Colon (tissue), 2 donors: ENCODE data around the gene PATJ.
A peak's percentile ranks its signal among the peaks of the same experiment; 100 is the strongest.
"Not testable (repeated sequence)": the region's sequence is repeated elsewhere in the genome, so short reads cannot be mapped to it uniquely, and the experiment has no call there.

Source experiments
- FAIRE-seq: peaks from 2 replicates; lab custom pipeline; 2012; peaks lifted over from hg19 to GRCh38; lab: Jason Lieb, UNC
- donor health status: control.
- donor health status: control.

PATJ gene

DNA sequence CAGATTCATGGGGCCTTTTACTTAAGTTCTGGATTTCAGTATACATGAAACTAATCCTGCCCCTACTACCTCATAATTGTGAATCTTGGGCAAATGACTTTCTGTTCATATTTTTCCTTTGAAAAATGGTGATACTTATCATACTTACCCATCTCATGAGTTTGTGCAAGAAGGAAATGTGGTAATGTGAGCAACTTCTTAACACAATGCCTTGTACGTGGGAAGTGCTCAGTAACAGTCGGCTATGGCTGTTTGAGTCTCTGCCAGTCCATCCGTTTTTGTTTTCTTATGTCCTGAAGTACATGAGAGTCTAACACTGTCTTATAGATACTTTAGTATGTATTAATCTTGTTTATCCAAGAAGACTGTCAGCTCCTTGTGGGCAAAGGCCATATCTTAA lies 86.5 kb downstream of the PATJ start:
- FAIRE-seq = no peak

DNA sequence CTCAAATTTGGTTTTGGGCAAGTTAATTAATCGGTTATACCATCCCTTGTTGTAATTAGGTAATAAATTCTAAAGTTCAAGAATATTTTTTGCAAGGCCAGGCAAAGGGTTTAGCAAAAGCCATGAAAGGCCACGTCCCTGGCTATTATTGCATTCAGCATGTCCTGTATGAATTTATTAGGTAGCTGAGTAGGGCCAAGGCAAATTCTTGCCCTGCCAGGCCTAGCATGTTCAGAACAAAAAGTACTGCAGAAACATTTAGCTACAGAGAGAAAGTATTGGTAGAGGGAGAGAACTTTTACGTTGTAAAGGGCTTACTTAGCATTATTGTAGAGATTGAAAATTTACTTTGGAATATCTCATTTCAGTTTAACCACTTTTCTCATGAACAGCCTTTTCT lies 94.4 kb downstream of the PATJ start:
- no peak for FAIRE-seq

DNA sequence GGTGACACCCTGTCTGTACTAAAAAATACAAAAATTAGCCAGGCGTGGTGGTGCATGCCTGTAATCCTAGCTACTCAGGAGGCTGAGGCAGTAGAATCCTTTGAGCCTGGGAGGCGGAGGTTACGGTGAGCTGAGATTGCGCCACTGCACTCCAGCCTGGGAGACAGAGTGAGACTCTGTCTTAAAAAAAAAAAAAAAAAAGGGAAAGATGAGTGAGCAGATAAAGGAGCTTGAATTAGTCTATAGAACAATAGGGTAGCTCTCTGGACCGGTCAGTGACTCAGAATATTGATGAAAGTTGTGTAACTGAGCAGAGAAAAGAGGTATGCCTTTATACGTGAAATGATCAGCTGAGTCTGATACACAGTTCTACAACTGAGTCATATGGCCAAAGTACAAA lies 95.3 kb downstream of the PATJ start:
- not testable (repeated sequence) for FAIRE-seq

DNA sequence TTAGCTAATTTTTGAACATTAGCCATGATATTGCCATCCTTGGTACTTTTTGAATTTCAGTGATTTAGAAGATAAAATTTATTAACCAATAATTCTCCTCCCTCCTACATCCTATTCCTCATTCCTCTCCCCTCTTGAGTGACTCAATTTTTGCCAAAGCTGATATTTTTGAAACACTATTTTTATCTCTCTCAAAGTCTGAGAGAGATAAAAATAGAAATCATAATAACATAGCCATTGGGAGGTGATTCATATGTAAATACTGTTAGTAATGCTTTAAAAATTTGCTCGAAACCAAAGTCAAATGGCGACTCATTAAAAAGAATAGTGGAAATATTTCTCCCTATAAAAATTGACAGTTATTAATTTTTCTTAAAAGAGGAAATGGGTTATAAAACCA lies 97.4 kb downstream of the PATJ start:
- FAIRE-seq = no peak

DNA sequence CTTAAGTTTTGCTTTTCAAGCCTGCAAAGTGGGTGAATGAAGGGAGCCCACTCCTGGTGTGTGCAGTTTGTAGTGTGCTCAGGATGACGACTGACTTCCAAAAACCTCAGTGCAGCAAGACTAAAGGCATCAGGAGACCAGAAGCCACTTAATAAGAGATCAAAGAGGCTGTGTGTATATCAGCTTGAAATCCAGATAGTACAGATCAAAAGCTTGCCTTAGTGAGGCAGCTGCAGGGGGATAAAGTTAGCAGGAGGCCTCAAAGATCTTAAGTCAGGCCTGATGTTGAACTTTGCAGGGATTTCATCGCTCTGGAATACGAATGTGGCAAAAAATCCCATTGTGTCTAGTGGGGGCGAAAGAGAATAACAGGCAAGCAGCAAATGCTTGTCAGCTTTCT lies 99.8 kb downstream of the PATJ start:
- no peak for FAIRE-seq

DNA sequence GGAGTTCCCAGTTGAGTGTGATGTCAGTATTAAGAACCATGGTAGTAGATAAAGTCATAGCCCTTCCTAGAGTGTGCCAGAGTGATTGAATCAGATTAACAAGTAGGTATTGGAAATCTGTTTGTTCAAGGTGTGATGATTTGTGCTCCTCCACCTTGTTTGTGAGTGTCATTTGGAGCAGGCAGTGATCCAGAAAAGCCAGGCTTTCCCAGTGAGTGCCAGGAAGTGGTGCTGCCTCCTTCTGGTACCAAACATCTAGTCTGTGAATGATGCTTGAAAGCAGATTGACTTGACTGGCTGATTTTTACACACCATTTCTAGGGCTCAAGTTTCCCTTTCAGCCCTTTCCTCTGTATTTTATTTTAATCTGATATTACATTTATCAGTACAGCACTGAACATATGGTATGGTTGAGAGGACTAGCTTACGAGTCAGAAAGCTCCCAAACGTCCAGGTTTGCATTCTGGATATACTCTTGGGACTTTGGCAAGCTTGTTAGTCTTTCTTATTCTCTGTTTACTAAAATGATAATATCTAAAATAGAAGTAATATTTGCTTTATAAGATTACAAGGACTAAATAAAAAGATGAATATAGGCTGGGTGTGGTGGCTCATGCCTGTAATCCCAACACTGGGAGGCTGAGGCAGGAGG lies 100.7 kb downstream of the PATJ start:
- no peak for FAIRE-seq

DNA sequence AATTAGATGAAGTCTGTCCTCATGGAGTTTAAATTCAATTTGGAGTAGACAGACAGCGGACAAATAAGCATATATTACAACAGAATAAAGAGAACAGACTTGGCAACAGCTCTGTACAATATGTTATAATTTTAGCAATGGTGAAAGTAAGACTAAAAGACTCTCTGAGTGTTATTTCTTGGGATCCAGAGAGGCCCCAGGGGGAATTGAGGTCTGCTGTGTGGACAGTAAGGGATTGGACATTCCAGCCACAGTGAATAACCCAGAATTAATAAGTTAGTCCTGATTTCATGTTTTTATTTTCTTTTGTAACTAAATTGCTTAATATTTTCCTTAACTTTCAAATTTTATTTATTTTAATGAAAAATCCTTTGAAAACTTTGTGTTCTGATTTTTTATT lies 101.7 kb downstream of the PATJ start:
- FAIRE-seq = no peak

DNA sequence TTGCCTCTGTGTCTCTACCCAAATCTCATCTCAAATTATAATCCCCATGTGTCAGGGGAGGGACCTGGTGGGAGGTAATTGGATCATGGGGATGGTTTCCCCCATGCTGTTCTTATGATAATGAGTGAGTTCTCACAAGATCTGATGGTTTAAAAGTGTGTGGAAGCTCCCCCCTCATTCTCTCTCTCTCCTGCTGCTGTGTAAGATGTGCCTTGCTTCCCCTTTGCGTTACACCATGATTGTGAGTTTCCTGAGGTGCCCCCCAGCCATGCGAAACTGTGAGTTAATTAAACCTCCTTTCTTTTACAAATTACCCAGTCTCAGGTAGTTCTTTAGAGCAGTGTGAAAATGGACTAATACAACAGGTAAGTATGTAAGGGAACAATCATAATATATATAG lies 102.4 kb downstream of the PATJ start:
- not testable (repeated sequence) for FAIRE-seq

DNA sequence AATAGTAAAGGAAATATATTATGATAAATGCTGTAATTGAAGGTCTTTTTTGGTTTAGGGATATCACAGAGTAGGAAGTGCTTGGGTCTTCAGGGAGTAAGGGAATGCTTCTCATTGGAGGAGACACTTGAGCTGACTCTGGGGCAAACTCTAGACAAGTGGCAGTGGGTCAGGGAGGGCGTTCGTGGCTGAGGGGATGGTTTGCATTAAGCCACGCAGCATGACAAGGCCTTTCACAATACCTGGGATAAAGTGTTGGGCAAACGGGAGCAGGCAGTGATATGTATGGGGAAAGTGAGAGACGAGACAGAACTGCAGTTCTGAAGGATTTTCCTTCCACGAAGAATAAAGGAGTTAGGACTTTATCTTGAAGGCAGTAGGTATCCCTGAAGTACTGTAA lies 109.0 kb downstream of the PATJ start:
- no peak for FAIRE-seq

DNA sequence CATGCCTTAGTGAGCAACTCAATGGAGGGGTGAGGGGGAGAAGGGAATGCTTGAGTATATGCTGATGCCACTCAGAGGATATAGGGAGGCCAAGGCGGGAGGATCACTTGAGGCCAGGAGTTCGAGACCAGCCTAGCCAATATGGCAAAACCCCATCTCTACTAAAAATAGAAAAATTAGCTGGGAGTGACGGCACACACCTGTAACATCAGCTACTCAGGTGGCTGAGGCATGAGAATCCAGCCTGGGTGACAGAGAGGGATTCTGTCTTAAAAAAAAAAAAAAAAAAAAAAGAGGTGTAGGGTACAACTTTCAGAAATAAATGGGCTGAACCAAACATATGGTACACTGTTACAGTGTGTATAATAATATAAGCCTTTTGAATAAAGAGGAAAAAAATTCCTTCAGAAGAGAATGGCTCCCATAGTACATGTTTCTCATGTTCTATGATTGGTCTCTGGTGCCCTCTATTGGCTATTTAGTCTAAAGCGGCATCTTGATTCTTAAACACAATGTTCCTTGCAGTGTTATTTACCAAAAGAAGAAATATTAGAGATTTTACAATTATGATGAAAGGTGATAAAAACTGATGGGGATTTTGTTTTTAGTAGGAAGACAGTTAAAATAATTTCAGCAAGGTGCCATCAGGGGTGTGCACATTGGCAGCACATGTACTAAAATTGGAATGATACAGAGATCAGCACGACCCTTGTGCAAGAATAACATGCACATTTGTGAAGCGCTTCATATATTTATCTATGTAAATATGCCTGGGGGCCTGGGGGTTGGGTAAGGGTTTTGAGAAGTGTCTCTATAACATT lies 109.8 kb downstream of the PATJ start:
- peak; percentile 69 for FAIRE-seq

DNA sequence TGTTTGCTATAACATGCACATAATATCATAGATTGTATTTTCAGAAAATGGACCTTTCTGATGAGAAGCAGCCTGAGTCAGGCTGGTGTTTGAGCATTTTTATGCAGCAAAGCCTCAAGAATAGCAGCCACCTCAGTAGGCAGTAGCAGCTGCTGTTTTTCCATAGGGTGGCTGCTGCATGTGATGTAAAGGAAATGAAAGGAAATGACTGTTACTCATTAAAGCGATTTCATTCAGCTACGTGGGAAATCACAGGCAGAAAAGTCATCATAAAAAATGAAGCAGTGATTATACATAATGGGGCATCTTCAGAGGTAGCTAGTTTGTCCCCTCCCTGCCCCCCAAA lies 110.4 kb downstream of the PATJ start:
- no peak for FAIRE-seq

DNA sequence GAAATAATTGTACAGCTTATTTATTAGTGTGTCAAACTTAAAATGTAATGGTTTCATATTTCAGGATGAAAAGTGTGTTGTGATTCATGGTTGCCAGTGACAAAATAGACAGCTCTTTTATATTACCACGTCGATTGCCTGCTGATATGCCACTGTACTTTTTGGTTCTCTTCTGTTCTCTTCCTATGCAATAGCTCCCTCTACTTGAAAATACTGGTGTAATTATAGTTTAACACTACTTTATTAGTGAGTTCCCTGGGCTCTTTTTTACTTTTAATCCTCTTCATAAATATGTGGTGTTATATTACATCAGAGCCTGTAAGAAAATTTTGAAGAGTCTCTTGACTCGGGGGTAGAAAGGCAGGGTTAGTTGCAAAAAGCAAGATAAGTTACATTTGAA lies 111.3 kb downstream of the PATJ start:
- no peak for FAIRE-seq

DNA sequence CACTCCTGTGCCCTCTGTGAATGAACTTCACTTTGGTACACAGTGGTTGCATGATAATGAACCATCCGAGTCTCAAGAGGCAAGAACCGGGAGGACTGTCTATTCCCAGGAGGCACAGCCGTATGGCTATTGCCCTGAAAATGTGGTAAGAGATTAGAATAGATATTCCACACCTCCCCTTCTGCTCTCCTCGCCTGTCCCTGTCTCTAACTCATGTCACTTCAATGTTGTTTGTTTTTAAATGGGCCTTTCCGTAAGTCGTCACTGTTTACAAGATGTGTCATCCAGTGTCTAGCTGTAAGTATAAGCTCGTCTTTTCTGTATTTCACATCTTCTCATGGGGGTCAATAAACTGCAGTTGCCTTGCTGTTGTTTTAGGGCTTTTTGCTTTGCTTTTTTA lies 122.2 kb downstream of the PATJ start:
- FAIRE-seq = no peak

DNA sequence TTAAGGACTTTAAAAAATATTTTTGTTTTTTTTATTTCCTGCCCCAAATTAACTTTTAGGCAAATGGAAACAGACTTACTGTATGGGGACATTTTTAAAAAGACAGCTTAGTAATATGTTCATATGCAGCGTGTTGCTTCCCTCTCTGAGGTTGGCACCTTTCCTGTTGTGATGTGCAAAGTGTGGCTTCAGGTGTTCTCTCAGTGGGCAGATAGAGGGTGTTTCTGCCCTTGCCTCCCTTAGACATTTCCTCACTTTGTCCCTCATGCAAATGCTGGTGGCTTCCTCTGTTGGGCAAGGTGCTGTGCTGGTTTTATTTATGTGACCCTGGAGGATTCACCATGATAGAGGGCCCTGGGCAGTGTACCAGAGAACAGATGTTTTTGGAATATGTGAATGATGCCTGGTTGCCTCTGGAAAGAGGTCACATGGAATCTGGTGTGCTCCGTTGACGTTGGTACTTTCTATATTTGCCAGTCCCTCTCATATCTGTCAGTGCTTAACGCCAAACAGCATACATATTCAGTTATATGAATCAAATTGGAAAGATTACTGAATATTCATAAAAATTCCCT lies 123.5 kb downstream of the PATJ start:
- FAIRE-seq = no peak

DNA sequence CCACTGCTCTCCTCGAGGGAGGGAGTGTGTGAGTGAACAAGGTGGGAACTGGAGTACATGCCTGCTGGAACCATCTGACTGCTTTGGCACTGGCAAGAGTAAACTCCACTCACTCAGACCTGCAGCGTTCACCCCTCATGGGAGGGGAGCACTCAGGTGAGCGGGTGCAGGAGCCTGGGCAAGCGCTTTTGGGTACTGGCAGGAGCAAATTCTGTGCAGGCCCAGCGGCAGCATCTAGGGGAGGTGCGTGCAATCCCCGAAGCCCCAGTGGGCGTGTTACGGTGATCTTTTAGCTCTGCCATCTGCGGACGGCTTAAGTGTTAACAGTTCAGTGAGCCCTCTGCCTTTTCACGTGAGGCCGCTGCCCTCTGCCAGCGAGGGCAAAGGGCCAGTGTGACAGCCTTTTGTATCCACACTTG lies 127.4 kb downstream of the PATJ start:
- no peak for FAIRE-seq

DNA sequence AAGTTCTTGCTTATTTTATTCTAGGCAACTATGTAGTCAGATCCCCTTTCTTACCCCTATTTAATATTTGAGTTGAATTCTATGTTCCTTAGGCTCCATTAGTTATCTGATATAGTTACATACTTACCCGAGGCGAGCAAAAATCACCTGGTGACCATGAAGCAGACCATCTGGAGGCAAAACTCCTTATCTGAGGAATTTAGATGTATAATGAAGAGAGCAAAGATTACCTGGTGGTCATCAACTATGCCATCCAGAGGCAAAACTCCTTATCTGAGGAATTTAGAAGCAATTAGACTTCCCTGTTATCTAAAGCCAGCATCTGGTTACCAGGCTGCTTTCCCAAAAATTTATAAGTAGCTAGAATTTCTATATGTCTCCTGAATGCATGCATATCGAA lies 129.9 kb downstream of the PATJ start:
- FAIRE-seq = no peak

DNA sequence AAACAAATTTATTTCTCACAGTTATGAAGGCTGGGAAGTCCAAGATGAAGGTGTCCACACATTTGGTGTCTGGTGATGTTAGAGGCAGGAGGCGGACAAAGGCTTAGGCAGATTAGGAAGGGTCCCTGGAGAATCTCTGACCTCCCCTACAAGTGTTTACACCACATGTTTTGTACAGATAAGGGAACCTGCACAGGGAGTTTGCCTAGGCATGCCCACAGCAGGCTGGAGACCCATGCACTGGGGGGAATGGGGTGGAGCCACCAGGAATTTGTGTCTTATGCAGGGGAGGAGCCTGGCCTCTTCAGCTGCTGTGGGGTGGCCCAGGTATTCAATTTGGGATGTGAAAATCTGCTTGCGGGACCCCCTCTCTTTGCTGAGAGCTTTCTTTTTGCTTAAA lies 131.3 kb downstream of the PATJ start:
- FAIRE-seq = no peak

DNA sequence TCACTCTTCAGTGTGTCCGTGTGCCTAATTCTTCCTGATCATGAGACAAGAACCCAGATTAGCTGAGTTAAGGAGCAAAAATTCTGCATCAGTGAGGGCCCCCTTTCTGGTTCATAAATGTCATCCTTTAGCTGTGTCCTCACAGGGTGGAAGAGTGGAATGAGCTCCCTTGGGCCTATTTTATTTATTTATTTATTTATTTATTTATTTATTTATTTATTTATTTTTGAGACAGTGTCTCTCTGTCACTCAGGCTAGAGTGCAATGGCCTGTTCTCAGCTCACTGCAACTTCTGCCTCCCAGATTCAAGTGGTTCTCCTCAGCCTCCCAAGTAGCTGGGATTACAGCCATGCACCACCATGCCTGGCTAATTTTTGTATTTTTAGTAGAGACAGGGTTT lies 131.7 kb downstream of the PATJ start:
- FAIRE-seq = no peak

DNA sequence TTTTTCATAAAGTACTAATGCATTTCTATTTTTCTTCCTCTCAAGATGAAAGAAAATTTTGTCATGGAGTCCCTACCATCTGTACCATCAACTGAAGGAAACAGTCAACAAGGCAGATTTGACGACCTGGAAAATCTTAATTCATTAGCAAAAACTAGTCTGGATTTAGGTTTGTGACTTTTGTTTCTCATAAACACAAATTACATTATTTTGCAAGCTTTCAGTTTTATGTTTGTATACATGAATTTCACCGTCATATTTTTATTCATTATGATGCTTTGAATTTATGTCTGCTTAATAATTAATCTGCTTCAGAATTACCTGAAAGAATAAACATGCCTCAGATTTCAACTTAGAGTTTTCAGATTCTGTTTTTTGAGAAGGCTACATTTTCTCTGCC lies 132.9 kb downstream of the PATJ start:
- no peak for FAIRE-seq

DNA sequence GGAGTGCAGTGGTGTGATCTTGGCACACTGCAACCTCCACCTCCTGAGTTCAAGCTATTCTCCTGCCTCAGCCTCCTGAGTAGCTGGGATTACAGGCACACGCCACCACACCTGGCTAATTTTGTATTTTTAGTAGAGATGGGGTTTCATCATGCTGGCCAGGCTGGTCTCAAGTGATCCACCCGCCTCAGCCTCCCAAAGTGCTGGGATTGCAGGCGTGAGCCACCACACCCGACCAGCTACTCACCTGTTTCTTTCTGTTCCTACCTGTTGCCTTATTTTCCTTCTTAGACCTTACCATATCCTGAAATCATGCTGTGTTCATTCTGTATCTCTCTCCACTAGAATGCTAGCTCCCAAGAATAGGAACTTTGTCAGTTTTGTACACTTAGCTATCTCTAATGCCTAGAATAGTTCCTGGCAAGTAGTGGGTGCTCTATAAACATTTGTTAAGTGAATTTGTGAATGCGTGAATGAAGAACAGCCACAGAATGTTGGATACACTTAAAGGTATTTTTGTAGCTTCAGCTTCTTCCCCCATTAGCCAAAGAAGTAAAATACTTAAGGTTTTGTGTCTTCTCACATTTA lies 137.7 kb downstream of the PATJ start:
- FAIRE-seq = not testable (repeated sequence)

DNA sequence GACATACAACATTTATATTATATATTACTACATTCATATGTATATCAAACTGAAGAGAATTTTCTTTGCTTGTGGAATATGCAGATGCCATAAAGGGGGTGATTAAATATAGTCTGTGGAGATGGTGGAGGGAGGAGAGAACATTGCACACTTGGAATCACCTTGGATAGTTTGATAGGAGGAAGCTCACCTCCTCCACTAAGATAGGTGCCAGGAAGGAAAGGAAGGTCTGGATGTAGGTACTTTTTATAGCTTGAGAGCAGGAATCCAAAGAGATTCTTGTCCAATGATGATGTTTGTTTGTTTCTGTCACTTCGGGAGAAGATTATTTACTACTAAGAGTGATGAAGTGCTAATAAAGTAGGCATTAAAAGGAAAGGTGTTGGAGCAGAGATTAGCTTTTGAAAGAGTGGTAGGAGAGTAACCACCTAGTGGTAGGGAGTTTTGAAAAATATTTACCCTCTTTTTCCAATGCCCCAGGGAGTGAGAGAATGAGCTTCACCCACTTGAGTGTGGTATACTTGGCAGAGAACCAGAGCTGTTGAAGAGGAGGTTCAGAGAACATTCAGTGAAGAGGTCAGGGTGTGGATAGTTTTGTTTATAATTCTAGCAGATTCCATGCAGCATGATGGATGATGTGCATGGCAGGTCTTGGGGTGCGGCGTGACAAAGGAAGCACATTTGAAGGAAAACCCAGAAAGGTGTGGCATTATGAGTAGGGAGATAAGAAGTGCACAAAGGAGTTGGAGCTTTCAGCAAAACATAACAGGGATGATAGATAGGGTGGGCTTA lies 145.0 kb downstream of the PATJ start:
- FAIRE-seq = no peak

DNA sequence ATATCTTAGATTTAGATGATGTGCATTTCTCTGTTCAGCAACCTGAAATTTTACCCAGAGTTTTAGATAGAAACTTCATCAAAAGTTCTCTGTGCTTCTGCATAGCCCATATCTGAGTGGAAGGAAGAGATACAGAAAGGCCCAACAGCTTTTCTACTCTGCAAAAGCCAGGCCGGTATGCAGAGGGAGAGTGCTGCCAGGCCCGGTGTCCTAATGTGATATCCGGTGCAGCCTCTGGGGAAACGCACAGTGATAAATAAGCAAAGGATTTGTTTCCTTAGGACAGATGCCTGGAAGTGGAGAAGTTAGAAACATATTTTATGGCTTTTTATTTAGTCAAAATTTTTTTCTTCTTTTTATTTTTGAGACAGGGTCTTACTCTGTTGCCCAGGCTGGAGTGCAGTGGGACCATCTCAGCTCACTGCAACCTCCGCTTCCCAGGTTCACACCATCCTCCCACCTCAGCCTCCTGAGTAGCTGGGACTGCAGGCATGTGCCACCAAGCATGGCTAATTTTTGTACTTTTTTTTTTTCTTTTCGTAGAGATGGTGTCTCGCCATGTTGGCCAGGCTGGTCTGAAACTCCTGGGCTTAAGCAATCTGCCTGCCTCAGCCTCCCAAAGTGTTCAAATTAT lies 145.8 kb downstream of the PATJ start:
- no peak for FAIRE-seq
